ENCODE measurements around the gene CENPL.

The CENPL gene

GRCh38 chr1:173867753-173868265, 43.1 kb upstream of the CENPL start, which contains the start of gene GAS5:
Gene GAS5, minus strand, starts transcription at chr1:173867989.
- peak within 1 kb of the TSS; percentile 90 for H3K27ac ChIP-seq
- no peak for TF ChIP-seq ZFX (IDR thresholded peaks at IDR 0.05)
- no peak for TF ChIP-seq CTCF (conservative IDR thresholded peaks at IDR 0.05)

GRCh38 chr1:173867141-173867752, 42.6 kb upstream of the CENPL start:
- peak overlapping the region; percentile 90 for H3K27ac ChIP-seq
- TF ChIP-seq CTCF (conservative IDR thresholded peaks at IDR 0.05) (no peak), ZFX (IDR thresholded peaks at IDR 0.05) (no peak)

GRCh38 chr1:173866413-173867115, 41.9 kb upstream of the CENPL start:
- peak overlapping the region; percentile 90 for H3K27ac ChIP-seq
- no peak for TF ChIP-seq CTCF (conservative IDR thresholded peaks at IDR 0.05)
- TF ChIP-seq ZFX (IDR thresholded peaks at IDR 0.05): no peak

- H3K27ac ChIP-seq: no peak overlapping the region
- TF ChIP-seq CTCF (conservative IDR thresholded peaks at IDR 0.05): no peak
- TF ChIP-seq ZFX (IDR thresholded peaks at IDR 0.05): no peak
Measured at GRCh38 chr1:173865468-173866164, 40.9 kb upstream of the CENPL start.

- TF ChIP-seq CTCF (conservative IDR thresholded peaks at IDR 0.05) (no peak), ZFX (IDR thresholded peaks at IDR 0.05) (no peak)
- H3K27ac ChIP-seq: peak overlapping the region; percentile 14
Measured at GRCh38 chr1:173864179-173864867, 39.6 kb upstream of the CENPL start.

GRCh38 chr1:173863224-173864161, 38.8 kb upstream of the CENPL start:
- TF ChIP-seq CTCF (conservative IDR thresholded peaks at IDR 0.05) (no peak), ZFX (IDR thresholded peaks at IDR 0.05) (no peak)
- H3K27ac ChIP-seq: peak overlapping the region; percentile 6; the same call in 1 of the 2 replicates

All from C4-2B (cell line).